Astrocyte of the hippocampus (primary cell): ENCODE data around the gene TMEM212.
A peak's percentile ranks its signal among the peaks of the same experiment; 100 is the strongest.
"Not testable (repeated sequence)": the region's sequence is repeated elsewhere in the genome, so short reads cannot be mapped to it uniquely, and the experiment has no call there.

ENCODE experiments used
- DNase-seq: peaks from one replicate; pipeline ENCODE4 v3.0.0; 2011; ENCODE audit warnings: low read depth, low spot score

TMEM212 gene

DNA sequence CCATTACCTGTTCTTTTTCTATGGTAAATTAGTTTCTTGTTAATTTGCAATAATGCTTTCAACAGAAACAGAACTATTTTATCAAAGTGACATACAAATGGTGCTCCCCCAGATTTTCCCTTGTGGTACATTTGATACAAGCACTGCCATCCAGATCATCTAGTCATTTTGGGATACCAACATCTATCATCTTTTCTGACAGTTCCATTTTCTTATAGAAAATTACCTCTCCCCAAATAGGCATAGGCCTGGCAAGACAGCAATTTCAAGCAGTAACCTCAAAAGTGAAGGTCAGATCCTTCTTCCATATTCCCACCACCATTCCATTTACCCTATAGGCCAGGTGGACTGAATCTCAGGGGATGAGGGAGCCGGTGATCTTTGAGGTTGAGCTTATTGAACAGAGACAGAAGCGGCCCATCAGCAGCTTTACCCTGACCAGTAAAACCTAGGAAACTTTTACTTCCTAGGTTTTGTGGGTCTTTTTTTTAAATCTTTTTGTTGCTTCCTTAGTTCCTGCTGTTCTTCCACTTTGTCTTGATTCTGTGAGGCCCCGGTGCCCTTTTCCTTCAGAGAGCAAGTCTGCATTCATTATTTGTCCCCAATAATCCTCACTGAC is 29.8 kb upstream of the TMEM212 start:
- DNase-seq, result no peak

DNA sequence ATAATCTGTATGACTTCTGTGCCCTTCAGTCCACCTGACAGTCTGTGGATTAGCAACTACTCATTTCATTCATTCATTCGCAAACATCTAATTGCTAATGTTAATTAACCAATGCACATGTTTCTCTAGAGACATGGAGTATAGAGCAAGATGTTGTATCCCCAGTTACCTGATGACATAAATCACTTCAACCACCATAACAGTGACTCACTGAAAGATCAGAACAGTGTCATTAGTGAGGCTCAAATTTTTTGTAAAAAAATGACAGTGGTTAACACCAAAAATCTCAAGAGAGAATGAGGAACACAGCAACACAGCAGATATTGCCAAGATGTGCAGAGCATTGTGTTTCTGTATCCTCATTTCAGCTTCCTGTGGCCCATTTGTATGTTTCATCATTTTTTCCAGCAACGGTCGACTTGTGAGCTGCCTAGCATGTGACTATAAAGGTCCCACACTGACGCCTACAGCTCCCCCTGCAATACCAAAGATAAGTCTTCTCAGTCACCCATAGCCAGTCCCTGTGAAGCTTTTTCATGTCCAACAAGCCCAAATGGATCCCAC is 29.2 kb upstream of the TMEM212 start:
- DNase-seq, result no peak

DNA sequence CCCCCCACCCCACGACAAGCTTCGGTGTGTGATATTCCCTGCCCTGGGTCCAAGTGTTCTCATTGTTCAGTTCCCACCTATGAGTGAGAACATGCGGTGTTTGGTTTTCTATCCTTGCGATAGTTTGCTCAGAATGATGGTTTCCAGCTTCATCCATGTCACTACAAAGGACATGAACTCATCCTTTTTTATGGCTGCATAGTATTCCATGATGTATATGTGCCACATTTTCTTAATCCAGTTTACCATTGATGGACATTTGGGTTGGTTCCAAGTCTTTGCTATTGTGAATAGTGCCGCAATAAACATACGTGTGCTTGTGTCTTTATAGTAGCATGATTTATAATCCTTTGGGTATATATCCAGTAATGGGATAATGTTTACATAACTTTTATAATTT is 28.5 kb upstream of the TMEM212 start:
- DNase-seq, result not testable (repeated sequence)

DNA sequence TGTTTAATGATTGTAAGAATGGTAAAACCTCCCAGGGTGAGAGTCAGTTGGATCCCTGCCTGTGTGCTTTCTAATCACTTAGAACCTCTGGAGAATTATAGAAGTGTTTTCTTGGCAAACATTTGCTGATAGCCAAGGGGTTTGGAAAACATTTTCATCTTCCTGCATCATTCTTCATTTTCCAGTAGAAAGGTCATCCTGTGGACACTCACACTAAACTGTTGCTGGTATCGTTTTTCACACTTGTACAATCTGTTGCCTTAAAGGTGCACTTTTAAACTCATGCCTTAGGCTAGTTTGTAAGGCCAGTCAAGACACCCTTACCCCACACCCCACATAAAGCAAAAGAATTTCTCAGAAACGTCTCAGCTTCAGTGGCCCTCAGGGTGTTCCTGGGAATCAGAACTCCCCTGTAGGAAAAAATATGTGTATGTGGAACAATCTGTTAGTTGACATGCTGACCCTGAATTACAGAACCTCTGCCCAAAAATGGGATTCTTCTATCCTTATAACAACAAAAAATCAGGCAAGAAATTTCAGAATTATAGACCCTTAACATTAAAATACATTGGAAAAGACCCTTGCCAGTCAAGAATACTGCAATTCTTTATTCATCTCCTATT is 27.1 kb upstream of the TMEM212 start:
- no peak for DNase-seq

DNA sequence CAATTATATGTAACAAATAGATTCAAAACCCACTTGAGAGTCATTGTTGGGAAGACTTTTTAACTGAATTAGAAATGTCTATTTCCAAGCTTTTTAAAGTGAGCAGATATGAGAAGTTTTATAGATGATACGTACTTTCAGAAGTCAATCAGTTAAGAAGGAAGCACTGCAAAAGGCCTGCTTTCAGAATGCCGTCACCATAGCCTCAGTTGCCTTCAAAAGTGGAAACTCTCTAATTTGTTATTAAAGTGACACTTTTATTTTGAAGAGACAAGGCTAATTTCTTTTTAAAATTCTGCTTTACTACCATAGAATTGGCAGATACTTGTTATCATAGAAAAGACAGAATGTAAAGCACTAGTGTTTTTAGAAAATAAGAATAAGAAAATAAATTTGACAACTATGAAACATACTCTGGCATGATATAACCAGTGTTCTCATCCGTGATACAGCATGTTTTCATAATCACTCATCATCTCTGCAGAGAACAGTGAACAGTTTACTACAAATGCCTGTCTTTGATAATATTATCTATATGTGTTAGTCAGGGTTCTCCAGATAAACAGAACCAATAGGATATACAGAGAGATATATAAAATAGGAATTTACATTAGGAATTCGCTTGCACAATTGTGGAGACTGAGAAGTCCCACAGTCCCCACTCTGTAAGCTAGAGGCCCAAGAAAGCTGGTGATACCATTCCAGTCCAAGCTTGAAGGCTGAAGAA is 25.9 kb upstream of the TMEM212 start:
- DNase-seq, result no peak

DNA sequence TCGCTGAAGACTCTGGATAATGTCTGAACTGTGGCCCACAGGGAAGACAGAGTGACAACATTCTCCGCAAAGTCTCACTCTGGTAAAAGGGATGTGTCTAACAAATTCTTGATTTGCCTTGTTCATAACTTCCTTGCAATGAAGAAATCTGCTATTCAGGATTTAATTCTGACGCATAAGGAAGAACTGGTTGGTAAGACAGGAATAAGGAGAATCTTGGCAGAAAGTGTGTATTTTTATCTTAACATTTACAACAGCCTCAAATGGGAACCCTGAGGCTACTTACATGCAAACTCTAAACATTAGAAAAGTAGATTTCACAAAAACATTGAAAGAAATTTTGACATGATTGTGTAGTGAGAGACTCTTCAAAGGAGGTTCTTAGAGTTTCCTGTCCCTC is 22.1 kb upstream of the TMEM212 start:
- DNase-seq, result no peak

DNA sequence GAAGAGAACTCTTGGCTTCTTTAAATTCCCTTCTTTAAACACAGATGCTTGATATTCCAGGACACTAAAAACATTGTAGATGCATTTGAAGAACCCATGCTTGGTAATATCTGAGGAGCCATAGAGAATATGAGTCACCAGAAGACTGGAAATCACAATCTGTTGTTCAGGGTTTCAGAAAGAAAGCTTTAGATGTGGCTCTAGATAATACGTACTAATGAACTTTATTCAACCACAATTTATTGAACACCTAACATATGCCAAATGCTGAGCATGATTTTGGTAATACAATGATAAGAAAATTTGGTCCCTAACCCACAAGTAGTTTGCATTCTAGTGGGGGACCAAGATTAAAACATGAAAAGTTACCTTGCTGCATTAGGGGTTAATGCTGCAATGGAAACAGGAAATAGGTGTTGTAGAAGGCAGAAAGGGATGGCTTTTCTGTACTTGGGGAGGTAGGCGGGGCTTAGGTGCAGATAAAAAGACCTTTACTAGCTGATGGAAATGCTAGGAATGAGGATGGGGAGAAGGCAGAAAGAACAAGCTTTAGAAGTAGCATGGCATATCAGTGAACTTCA is 21.3 kb upstream of the TMEM212 start:
- no peak for DNase-seq

DNA sequence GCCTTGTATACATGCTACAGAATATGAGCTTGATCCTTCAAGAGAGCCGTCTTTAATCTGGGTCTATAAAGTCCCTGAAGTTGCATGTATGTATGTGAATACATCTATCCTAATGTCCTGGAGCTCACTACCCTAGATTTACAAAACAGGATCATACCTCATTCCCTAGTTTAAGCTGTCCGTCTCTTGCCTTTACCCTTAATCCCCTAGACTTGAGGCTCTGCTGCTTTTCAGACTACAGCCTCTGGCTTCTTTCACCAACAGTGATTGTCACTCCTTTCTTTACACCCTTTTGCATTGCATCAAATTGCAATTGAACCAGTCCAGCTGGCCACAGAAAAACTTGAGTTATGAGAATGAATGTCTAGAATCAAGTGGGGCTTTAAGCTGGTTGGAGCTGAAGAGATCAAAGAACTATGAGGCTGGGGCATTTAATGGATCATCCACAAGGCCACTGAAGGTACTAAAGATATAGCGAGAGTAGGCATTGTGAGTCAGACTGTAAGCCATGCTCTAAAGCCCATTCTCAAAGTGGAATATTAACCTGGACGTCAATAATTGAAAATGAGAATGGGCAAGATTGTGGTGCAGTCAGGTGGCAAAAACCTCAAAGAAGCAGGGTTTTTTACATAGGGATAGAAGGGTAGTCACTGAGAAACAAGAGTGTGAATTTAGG is 20.6 kb upstream of the TMEM212 start:
- no peak for DNase-seq

DNA sequence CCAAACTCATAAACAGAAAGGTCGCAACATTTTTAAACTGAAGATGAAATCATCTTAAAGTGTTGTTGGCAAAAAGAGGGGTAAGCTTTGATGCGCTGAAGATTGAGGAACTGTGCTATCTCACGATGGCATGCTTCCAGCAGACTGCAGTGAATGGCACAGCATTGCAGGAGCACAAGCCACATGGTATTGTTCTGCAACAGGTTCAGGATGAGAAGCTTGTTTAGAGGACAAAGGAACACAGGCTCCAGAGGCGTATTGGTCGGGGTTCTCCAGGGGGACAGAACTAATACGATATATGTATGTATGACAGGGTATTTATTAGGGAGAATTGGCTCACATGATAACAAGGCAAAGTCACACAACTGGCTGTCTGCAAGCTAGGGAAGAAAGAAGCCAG is 19.0 kb upstream of the TMEM212 start:
- no peak for DNase-seq

DNA sequence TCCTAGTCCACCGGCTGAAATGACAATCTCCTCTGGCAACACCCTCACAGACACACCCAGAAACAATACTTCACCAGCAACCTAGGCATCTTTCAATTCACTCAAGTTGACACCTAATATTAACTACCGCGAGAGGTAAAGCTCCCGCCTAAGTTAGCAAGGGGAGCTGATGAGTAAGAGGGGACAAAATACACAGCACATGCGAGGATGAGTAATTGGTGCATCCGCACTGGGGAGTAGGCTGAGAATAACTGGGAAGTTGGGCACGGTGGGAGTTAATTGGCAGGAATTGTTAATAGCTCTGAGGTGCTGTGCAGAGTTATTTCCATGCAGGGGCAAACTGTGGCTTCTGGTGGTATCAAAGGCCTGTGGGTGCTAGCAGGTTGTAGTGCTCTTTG is 18.3 kb upstream of the TMEM212 start:
- no peak for DNase-seq

DNA sequence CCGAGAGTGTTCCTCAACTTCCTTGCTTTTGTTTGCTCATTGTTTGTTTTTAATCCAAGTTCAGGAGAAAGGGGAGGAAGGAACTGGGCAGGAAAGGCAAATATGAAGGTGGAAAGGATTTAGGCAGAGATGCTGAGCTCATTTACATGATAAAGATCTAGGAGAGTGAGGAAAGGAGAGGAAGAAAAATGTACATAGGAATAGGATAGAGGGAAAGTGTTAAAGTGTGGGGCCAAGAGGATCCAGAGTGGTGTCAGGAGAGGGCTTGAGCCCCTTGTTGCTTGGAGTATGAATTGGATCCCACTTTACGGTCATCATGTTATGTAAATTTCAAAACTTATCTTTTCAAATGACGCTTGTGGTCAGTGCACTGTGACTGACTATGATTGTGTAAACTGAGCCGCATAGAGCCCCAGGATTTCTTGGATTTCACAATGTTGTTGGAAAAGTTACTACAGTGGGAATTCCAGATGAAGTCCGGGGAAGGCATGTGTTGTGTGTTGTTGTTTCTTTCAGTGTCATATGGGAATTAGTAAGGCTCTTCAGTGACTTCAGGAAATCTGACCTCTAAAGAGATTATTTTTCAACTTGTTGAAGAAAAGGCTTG is 17.8 kb upstream of the TMEM212 start:
- DNase-seq, result peak; percentile 44

DNA sequence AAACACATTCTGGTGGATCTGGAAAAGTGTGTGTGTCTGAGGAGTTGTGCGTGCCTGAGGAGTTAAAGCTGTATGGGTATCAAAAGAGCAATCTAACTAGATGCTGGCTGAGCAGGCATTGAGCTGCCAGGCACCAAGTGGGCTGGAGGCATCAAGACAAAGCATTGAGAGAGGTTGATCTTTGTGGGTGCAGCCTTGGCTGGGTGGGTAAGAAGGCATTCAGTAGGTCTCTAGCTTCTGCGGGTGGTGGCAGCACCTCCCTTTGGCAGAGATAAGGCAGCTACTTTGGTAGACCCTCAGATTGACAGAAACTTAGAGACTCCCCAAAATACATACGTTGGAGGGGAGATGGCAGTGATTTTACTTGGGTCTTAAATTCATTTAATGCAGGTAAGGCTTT is 15.8 kb upstream of the TMEM212 start:
- DNase-seq, result no peak

DNA sequence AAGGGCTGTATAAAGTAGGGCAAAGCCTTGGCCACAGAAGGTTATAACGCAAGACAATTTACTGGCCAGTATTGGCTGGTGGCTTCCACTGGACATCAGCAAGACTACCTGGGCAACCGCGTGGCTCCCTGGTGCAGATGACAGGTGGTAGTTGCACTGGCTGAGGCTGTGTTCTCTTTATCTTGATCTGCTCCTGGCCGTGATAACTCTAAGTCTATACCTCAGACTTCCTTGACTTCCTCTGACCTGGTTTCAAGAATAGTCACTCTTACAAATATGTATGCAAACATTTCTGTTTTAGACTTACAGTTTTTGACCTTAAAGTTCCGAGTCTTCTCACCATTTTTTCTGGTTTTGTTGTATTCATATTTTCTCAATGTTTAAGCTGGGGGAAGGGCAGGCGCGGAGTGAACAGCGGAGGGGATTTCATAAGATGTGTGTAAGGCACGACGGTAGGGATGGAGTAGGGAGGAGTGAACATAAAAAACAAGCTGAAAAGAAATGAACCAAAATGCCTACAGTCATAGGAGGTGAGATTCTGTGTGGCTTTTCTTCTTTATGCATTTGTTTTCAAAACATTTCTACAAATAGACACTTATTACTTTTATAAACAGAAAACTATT is 15.2 kb upstream of the TMEM212 start:
- no peak for DNase-seq

DNA sequence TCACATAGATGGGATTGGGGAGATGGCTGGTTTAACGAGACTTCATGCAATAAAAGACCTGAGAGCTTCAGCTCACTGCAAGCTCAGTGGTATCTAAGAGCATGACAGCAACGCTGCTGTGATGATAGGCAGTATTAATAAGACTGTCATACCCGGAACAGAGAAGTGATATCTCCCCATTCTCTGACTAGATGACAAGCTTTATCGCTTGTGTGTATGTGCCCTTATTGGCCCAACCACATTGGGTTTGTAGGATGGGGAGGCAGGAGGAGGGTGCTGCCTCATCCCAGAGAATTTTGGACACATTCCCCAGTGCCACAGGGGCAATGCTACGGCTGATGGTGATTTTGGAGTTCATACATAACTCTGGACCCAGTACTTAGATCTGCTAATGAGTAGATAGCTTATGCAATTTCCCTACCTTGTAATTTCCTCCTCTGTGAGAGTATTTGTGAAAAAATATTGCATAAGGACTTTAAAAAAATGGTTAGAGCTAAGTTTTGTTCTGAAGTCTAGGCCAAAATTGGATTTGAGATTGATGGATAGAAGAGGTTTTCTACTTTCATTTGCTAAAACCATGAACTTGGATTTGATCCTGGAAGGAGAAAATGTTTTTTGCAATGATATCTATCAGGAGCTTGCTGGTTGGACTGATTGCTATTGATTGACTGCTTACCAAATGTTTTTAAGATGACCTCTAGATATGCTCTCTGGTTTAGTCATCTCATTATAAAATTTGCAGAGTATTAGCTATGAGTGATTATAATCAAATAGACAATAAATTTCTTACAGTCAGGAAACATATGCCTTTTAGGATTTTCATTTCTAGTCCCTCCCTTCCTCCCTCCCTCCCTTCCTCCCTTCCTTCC is 14.0 kb upstream of the TMEM212 start:
- DNase-seq, result no peak

DNA sequence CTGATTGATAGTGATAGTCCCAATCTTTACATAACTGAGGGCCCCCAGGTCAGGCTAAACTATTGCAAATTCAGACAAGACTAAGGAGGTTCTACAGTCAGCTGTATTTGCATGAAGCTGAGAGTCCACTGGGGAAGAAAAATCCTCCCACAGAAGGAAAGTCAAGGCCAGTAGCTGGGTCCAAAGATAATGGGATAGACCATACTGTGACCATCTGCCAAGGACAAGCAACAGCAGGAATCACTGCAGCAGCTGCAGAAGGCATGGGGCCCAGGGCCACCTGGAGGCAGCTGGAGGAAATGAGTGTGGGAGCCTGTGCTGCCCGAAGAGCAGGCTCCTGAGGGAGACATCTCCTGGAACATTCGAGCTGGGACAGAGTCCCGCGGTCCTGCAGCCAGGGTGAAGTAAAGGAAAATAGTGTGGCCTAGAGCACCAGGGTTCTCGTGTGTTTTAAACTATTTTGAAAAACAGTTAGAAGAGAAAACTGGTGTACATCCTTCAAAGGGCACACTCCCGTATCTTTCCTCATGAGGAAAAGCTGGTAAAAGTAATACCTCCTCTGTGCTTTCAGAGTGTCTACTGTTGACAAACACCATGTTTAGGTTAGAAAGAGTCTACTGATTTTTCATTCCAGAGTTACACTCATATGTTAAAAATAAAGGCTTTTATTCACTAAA is 13.2 kb upstream of the TMEM212 start:
- DNase-seq, result peak; percentile 78

DNA sequence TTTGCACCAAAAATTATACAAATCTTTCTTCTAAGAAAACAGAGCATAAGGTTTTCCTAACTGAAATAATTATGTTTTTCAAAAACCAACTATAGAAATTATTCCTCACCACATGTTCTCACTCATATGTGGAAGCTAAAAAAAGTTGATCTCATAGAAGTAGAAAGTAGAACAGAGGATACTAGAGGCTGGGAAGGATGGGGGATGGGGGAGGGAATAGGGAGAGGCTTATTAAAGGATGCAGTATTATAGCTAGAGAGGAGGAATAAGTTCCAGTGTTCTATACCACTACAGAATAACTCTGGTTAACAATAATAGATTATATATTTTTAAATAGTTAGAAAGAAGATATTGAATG is 12.7 kb upstream of the TMEM212 start:
- DNase-seq, result no peak

DNA sequence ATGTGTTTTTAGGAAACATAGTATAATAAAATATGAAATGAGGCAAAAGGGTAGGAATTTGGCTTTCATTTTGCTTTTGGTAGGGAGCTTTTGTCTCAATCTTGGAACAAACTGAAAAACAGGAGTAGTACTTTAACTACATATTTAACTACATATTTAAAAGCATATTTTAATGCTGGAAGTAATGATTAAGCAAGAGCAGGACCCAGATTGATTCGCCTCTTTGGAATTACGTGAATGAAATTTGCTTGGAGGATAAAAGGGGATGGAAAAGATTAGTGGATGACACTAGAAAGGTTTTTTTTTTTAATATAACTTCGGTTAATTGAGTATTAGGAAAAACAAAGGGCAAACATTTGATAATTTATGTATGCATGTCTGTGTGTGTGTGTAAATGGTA is 11.2 kb upstream of the TMEM212 start:
- DNase-seq, result no peak

DNA sequence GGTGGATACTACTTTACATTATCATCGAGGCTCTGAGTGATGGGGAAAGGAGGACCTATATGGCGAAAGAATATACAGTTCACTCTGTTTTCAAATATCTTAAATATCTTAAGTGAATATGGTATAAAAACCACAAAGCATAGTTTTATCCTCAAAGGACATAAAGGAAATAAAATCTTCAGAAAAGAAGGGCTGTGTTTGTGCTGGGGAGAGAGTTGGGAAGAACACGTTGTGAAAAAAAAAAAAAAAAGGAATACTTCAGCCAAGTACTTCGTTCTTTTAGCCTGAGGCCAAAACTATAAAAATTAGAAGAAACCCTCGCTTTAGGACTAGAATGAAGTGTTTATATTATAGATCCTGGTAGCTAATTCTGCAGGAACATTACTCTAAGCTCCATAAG is 10.2 kb upstream of the TMEM212 start:
- no peak for DNase-seq

DNA sequence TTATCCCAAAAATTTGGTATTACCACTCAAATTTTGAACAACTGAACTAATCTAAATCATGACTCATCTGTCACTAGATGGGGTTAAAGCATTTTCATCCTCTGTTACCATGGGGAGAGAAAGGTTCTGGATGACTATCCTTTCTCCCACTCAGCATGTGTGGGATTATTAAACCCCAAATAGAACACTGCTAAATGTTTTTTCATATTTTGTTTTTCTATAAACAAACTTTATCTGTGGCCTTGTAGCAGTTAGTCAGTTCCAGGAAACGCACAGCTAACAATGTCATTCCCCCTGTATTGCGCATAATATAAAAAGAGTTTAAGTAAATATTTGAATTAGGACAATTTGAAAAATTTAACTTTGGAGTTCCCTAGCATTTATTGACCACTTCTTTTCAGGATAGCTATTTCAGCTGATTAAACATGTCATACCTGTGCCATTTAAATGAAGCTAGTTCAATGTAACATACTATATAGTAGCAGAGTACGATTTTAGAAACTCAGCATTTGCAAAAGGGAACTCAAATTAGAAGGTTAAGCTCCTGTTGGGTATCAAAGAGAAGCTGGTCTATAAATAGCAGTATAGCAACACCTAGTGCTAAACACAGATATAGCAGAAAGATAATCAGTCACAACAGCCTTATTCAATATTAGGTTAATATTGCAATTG is 9.2 kb upstream of the TMEM212 start:
- peak; percentile 51 for DNase-seq
